Measurements from ENCODE around the gene LETM1.

The LETM1 gene

GRCh38 chr4:1802720-1803522 lies 53.0 kb downstream of the LETM1 start:
- H3K9me3 ChIP-seq (ENCODE audit: control insufficient read depth, insufficient read depth, low read length): no peaks in the 10 kb centered on the region
- no peaks in the 10 kb centered on the region for H3K4me1 ChIP-seq (ENCODE audit: control insufficient read depth, insufficient read depth, low read length)
- H3K36me3 ChIP-seq (ENCODE audit: control insufficient read depth, insufficient read depth, low read length): peaks cover 71% of the 10 kb centered on the region
- no peaks in the 10 kb centered on the region for H3K27me3 ChIP-seq (ENCODE audit: control insufficient read depth, insufficient read depth, low read length)
- H3K4me3 ChIP-seq (ENCODE audit: low read depth, low read length): no peak overlapping the region
- no peak overlapping the region for H3K9ac ChIP-seq (ENCODE audit: low read depth, low read length)

- H3K9me3 ChIP-seq (ENCODE audit: control insufficient read depth, insufficient read depth, low read length): no peaks in the 10 kb centered on the region
- peaks cover 68% of the 10 kb centered on the region for H3K36me3 ChIP-seq (ENCODE audit: control insufficient read depth, insufficient read depth, low read length)
- no peak overlapping the region for H3K4me3 ChIP-seq (ENCODE audit: low read depth, low read length)
- H3K4me1 ChIP-seq (ENCODE audit: control insufficient read depth, insufficient read depth, low read length): no peaks in the 10 kb centered on the region
- no peak overlapping the region for H3K9ac ChIP-seq (ENCODE audit: low read depth, low read length)
- no peaks in the 10 kb centered on the region for H3K27me3 ChIP-seq (ENCODE audit: control insufficient read depth, insufficient read depth, low read length)
Measured at GRCh38 chr4:1802151-1802715, 53.7 kb downstream of the LETM1 start.

GRCh38 chr4:1801286-1801958 lies 54.5 kb downstream of the LETM1 start:
- Histone ChIP-seq H3K4me3 (ENCODE audit: low read depth, low read length) (no peak overlapping the region), H3K4me1 (ENCODE audit: control insufficient read depth, insufficient read depth, low read length) (no peaks in the 10 kb centered on the region), H3K9ac (ENCODE audit: low read depth, low read length) (no peak overlapping the region), H3K36me3 (ENCODE audit: control insufficient read depth, insufficient read depth, low read length) (peaks cover 63% of the 10 kb centered on the region), H3K9me3 (ENCODE audit: control insufficient read depth, insufficient read depth, low read length) (no peaks in the 10 kb centered on the region), H3K27me3 (ENCODE audit: control insufficient read depth, insufficient read depth, low read length) (no peaks in the 10 kb centered on the region)

- no peak overlapping the region for H3K4me3 ChIP-seq (ENCODE audit: low read depth, low read length)
- no peak overlapping the region for H3K9ac ChIP-seq (ENCODE audit: low read depth, low read length)
- H3K9me3 ChIP-seq (ENCODE audit: control insufficient read depth, insufficient read depth, low read length): no peaks in the 10 kb centered on the region
- H3K36me3 ChIP-seq (ENCODE audit: control insufficient read depth, insufficient read depth, low read length): peaks cover 59% of the 10 kb centered on the region
- no peaks in the 10 kb centered on the region for H3K4me1 ChIP-seq (ENCODE audit: control insufficient read depth, insufficient read depth, low read length)
- no peaks in the 10 kb centered on the region for H3K27me3 ChIP-seq (ENCODE audit: control insufficient read depth, insufficient read depth, low read length)
Measured at GRCh38 chr4:1800805-1801204, 55.2 kb downstream of the LETM1 start.

GRCh38 chr4:1799387-1800375 lies 56.3 kb downstream of the LETM1 start:
- Histone ChIP-seq H3K36me3 (ENCODE audit: control insufficient read depth, insufficient read depth, low read length) (peaks cover 48% of the 10 kb centered on the region), H3K9ac (ENCODE audit: low read depth, low read length) (no peak overlapping the region), H3K9me3 (ENCODE audit: control insufficient read depth, insufficient read depth, low read length) (no peaks in the 10 kb centered on the region), H3K27me3 (ENCODE audit: control insufficient read depth, insufficient read depth, low read length) (no peaks in the 10 kb centered on the region), H3K4me1 (ENCODE audit: control insufficient read depth, insufficient read depth, low read length) (peaks cover 2% of the 10 kb centered on the region), H3K4me3 (ENCODE audit: low read depth, low read length) (no peak overlapping the region)

- Histone ChIP-seq H3K4me1 (ENCODE audit: control insufficient read depth, insufficient read depth, low read length) (peaks cover 2% of the 10 kb centered on the region), H3K4me3 (ENCODE audit: low read depth, low read length) (no peak overlapping the region), H3K27me3 (ENCODE audit: control insufficient read depth, insufficient read depth, low read length) (no peaks in the 10 kb centered on the region), H3K9me3 (ENCODE audit: control insufficient read depth, insufficient read depth, low read length) (no peaks in the 10 kb centered on the region), H3K36me3 (ENCODE audit: control insufficient read depth, insufficient read depth, low read length) (peaks cover 39% of the 10 kb centered on the region), H3K9ac (ENCODE audit: low read depth, low read length) (no peak overlapping the region)
Measured at GRCh38 chr4:1798580-1799386, 57.2 kb downstream of the LETM1 start.

GRCh38 chr4:1797861-1798579 lies 57.9 kb downstream of the LETM1 start:
- Histone ChIP-seq H3K9ac (ENCODE audit: low read depth, low read length) (no peak overlapping the region), H3K4me3 (ENCODE audit: low read depth, low read length) (no peak overlapping the region), H3K36me3 (ENCODE audit: control insufficient read depth, insufficient read depth, low read length) (peaks cover 32% of the 10 kb centered on the region), H3K27me3 (ENCODE audit: control insufficient read depth, insufficient read depth, low read length) (no peaks in the 10 kb centered on the region), H3K4me1 (ENCODE audit: control insufficient read depth, insufficient read depth, low read length) (peaks cover 2% of the 10 kb centered on the region), H3K9me3 (ENCODE audit: control insufficient read depth, insufficient read depth, low read length) (no peaks in the 10 kb centered on the region)

- H3K4me3 ChIP-seq (ENCODE audit: low read depth, low read length): no peak overlapping the region
- H3K27me3 ChIP-seq (ENCODE audit: control insufficient read depth, insufficient read depth, low read length): no peaks in the 10 kb centered on the region
- H3K4me1 ChIP-seq (ENCODE audit: control insufficient read depth, insufficient read depth, low read length): peaks cover 2% of the 10 kb centered on the region
- H3K9ac ChIP-seq (ENCODE audit: low read depth, low read length): no peak overlapping the region
- no peaks in the 10 kb centered on the region for H3K9me3 ChIP-seq (ENCODE audit: control insufficient read depth, insufficient read depth, low read length)
- H3K36me3 ChIP-seq (ENCODE audit: control insufficient read depth, insufficient read depth, low read length): peaks cover 27% of the 10 kb centered on the region
Measured at GRCh38 chr4:1797298-1797860, 58.6 kb downstream of the LETM1 start.

GRCh38 chr4:1796486-1797204 lies 59.3 kb downstream of the LETM1 start:
- H3K9ac ChIP-seq (ENCODE audit: low read depth, low read length): no peak overlapping the region
- H3K27me3 ChIP-seq (ENCODE audit: control insufficient read depth, insufficient read depth, low read length): peaks cover 6% of the 10 kb centered on the region
- peaks cover 2% of the 10 kb centered on the region for H3K4me1 ChIP-seq (ENCODE audit: control insufficient read depth, insufficient read depth, low read length)
- H3K36me3 ChIP-seq (ENCODE audit: control insufficient read depth, insufficient read depth, low read length): peaks cover 20% of the 10 kb centered on the region
- H3K4me3 ChIP-seq (ENCODE audit: low read depth, low read length): no peak overlapping the region
- no peaks in the 10 kb centered on the region for H3K9me3 ChIP-seq (ENCODE audit: control insufficient read depth, insufficient read depth, low read length)
